NCI-H524 (cell line): ENCODE results near the gene YBX3.

Experiments used
- DNase-seq, 2 experiments: peaks; one replicate each; lab custom pipeline; 2025; lab: John Stamatoyannopoulos, UW

YBX3 gene

DNA sequence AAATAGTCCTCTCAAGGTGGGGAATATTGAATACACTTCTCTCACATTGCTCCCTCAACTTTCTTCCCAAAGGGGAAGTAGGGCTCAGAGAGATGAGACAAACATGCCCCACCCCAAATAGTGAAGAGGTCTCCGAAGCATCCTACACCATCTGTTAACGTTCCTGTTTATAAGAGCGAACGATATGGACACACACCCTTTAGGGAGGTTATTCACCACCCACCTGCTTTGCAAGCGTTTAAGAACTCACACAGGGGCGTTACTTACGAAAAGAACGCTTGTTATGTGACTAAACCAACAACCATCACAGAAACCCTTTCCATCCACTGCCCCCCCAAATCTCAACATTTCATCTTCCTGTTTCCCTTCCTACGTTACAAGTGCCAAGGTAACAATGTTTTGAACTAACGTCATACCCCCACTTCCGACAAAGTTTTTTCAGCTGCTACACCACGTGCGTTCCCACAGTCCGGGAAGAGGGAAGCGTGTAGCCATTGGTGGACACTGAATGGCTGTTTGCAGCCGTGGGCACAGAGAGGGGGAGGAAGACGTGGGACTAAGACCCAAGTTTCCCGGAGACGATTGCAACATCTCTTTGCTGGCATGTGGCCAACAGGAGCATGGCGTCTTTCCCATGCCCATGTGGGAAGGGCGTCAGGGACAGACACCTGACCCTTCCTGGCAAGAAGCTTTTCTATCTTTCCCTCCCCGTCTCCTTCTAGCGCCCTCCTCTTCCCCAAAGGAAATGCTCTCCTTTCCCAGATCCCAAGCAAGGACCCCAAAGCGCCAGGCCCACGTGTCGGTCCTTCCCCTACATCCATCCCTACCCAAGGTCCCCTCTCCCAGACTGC is 1.2 kb downstream of the YBX3 start:
- DNase-seq = peak; percentile 63 to 83

DNA sequence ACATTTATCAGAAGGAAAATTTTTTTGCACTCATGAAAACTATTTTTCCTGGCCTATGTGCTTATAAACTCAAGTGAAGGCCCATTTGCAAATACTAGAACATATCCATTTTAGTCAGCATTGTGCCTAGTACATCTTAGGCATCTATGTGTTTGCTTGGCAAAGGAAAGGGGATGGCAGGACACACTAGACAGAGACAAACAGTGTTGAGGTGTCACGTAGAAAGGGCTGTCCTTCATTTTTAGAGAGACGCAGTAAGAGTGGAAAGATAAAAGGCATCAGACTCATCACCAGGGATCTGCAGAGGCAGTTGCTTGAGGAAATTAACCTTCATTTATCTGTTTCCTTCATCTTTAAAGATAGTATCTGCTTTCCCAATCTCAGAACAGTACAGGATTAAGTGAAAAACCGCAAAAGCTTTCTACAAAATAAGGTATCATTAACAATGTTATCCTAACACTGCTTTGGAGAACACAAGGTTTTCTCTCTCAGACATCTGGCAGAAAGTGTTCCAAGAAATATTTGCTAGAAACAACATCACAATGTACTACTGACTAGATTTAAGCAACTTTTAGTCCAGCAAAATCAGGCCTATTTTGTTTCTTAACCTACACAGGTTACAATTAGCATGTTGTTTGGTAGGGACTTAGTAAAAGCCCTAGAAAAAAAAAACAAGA is 2.0 kb downstream of the YBX3 start:
- no peak for DNase-seq

DNA sequence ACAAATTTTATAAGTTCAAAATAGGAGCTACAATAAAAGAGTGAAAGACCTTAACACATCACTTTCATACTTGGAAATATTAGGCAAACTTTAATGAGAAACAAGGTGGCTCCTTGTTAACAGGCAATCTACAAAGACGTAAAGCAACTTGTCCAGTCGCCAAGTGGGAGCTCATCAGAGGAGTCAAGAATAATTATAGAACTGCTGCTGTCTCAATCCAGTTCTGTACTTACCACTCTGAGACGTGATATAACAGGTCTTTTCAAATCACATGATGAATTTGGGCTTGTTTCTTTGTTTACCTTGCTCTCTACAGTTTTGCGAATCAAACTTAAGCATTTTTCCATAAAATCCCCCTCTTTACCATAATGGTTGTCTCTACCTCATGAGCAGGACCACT is 3.6 kb downstream of the YBX3 start:
- DNase-seq = no peak

- DNase-seq = peak in 1 of 2 experiments; percentile 18
Observed at GRCh38 chr12:10718279-10718821, 4.8 kb downstream of the YBX3 start.

GRCh38 chr12:10717410-10717809 is 5.7 kb downstream of the YBX3 start:
- no peak for DNase-seq

- no peak for DNase-seq
Observed at GRCh38 chr12:10716704-10717315, 6.3 kb downstream of the YBX3 start.

GRCh38 chr12:10716277-10716676 is 6.8 kb downstream of the YBX3 start:
- no peak for DNase-seq

DNA sequence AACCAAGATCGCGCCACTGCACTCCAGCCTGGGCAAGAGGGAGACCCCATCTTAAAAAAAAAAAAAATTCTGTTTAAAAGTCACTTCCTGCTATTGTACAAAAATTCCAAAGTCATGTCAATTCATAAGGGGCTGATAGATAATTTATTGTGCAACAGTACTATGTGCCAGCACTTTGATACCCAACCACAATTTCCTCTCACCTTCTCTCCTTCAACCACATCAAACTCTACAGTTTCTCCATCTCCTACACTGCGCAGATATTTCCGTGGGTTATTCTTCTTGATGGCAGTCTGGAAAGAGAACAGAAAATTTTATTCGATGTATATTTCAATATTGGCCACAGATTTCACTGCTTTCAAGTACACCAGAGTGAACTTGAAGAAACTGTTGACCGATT is 7.6 kb downstream of the YBX3 start:
- no peak for DNase-seq

- DNase-seq = no peak
Observed at GRCh38 chr12:10709808-10710207, 13.3 kb downstream of the YBX3 start.

- no peak for DNase-seq
Observed at GRCh38 chr12:10708862-10709261, 14.3 kb downstream of the YBX3 start.

GRCh38 chr12:10705655-10706054 is 17.5 kb downstream of the YBX3 start:
- no peak for DNase-seq

DNA sequence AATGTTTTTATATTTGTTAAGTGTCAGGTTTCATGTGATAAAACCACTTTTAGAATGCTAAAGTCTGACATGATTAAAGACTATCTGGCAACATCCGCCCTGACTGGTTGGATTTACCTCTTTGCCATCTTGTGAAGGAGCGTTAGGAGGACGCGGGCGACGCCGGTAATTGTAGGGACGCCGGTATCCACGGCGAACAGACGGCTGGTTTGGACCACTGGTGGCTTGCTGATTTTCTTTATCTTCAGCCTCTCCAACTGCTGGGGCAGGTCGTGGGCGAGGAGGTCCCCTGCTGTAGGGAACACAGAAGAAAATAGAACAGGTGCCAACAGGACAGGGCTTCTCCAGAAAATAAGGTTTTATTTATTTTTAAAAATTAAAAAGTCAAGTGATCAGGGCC is 21.3 kb downstream of the YBX3 start:
- DNase-seq = no peak

DNA sequence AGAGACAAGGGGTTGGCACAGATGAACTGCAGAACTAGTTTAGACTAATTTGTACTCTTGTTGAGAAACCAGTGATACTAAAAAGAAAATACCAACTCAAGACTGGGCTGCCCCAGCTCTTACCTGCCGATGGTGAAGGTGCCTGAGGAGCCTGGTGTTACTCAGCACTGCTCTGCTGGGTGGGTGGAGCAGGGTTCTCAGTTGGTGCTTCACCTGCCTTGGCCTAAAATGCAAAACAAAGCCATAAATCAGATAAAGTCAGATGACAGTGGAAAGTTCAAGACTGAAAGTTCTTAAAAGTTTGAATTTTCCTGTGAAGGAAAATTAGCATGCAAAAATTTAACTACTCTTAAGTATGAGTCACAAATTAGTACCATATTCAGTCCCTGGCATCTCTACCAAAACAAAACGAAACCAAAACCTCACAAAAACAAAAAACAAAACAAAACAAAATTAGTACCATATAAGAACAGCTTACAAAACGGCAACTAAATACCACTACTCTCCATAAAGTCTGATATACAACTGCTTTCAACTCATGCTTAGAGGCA is 21.9 kb downstream of the YBX3 start:
- DNase-seq = no peak

DNA sequence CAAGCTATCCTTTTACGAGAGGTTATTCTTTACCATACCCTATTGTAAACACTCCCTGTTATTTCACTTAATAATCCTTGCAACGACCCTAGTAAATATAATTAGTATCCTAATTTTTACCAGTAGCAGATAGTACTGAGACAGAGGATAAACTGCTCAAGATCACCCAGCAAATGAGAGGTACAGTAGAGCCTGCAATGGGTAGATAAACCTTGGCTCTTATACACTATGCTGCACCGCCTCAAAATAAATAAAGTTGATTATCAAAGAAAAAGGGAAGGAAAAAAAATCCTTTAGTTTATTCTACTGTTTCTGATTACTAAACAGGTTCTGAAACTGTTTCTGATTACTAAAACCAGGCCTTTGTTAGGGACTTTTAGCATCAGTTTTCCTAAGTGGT is 22.5 kb downstream of the YBX3 start:
- DNase-seq = no peak

- no peak for DNase-seq
Observed at GRCh38 chr12:10697862-10698261, 25.3 kb downstream of the YBX3 start.

GRCh38 chr12:10697156-10697555 is 26.0 kb downstream of the YBX3 start:
- no peak for DNase-seq

DNA sequence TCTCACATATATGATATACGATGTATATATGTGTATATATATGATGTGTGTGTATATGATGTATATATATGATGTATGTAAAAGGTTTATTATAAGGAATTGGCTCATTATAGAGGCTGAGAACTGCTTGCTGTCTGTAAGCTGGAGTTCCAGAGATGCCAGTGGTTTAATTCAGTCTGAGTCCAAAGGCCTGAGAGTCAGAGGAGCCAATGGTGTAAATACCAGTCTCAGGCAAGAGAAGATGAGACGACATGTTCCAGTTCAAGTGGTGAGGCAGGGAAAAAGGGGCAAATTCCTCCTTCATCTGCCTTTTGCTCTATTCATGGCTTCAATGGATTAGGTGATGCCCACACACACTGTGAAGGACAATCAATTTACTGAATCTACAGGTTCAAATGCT is 32.2 kb downstream of the YBX3 start:
- no peak for DNase-seq

- DNase-seq = no peak
Observed at GRCh38 chr12:10689146-10689545, 34.0 kb downstream of the YBX3 start.

GRCh38 chr12:10688042-10688441 is 35.1 kb downstream of the YBX3 start:
- no peak for DNase-seq

DNA sequence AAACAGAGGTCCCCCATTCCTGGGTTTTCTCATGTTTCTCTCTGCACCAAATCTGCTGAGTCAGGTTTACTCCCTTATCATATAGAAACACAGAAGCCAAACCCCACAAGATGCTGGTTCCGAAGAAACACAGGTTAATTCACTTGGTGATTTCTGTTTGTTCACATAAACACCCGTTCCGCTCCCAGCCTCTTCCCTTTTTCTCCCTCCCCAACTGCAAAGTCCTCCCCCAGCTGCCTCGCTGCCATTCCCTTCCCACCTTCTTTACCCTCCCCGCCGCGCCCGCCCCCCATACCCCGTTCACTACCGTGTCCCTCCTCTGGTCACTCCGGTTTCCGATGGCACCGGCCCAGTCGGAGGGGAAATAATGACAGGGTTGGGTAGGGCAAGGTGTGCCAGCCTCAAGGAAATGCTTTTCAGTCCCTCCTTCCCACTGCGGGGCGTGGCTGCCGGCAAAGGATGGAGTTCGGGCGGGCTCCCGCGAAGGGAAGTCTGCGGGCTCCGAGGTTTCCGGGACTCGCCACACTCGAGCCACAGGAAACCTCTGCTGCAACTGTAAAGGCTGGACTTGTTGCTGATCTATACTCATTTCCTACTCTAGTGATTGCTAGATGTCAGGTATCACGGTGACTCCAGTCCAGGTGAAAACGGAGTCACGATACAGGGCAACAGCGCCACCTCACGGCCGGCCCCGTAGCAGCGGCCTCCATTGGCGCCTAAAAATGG is 49.3 kb downstream of the YBX3 start, which contains the start of gene STYK1:
STYK1 (minus strand) TSS at position 394 of the 726 bp plus-strand sequence. CDS start 39,434 bp downstream, outside the sequence.
- DNase-seq = peak in 1 of 2 experiments; percentile 49

DNA sequence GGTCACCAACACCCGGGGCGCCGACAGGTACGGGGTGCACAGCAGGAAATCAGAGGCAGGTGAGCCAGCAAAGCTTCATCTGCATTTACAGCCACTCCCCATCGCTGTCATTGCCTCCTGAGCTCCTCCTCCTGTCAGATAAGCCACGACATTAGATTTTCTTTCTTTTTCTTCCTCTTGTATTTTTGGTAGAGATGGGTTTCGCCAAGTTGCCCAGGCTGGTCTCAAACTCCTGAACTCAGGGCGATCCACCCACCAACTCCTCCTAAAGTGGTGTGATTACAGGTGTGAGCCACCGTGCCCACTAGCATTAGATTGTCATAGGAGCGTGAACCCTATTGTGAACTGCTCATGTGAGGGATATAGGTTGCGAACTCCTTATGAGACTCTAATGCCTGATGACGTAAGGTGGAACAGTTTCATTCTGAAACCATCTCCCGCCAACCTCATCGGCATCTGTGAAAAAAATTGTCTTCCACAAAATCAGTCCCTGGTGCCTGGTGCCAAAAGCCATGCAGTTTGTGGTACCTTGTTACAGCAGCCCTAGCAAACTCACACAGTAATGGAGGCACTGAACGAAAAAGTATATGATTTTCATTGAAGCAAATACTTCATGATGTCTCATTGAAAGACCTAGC is 50.8 kb downstream of the YBX3 start:
- no peak for DNase-seq
